Sigmoid colon (tissue), 7 donors: Measurements from ENCODE around the gene ATXN1. TPM values are rescaled to one million over a fixed set of nuclear protein-coding genes. Genes with fewer than 3 reads are reported as not detected.

Experiments used
- DNase-seq: peaks from one replicate; pipeline ENCODE4 v3.0.0-alpha.2; 2019
- H3K27ac ChIP-seq, 4 donors: fragments of 200-600 bp; sonication (generic); one replicate each; pipeline ENCODE4 v1.5.1; 2016 to 2019; ENCODE audit warnings: mild to moderate bottlenecking in 1 of 4
- H3K27me3 ChIP-seq, 3 donors: fragments of 200-600 bp; sonication (generic); one replicate each; pipeline ENCODE4 v1.5.1; 2019; ENCODE audit warnings: mild to moderate bottlenecking in 1 of 3
- H3K36me3 ChIP-seq, 4 donors: fragments of 200-600 bp; sonication (generic); one replicate each; pipeline ENCODE4 v1.5.1; 2016 to 2019
- H3K4me1 ChIP-seq, 4 donors: fragments of 200-600 bp; sonication (generic); one replicate each; pipeline ENCODE4 v1.5.1; 2017 to 2019
- H3K4me3 ChIP-seq, 4 donors: fragments of 200-600 bp; sonication (generic); one replicate each; pipeline ENCODE4 v1.5.1; 2017 to 2019; ENCODE audit warnings: mild to moderate bottlenecking in 2 of 4, moderate library complexity in 1 of 4
- H3K9me3 ChIP-seq, 4 donors: fragments of 200-600 bp in 3 of 4; sonication (generic) in 3 of 4; one replicate each; pipeline versions ENCODE4 v1.5.1 to v1.6.1; 2013 to 2019
- CTCF ChIP-seq, 4 experiments: fragments of 450-650 bp in 3 of 4; fragments of 200-600 bp in 1 of 4; IDR thresholded peaks; one replicate each; pipeline ENCODE4 v1.5.1; 2016 to 2019; ENCODE audit warnings: antibody characterized with exemption in 4 of 4, mild to moderate bottlenecking in 3 of 4, moderate library complexity in 2 of 4
- EP300 ChIP-seq, 4 donors: sonication (generic); formaldehyde crosslinking; IDR thresholded peaks; one replicate each; pipeline ENCODE4 v1.6.1; 2017; ENCODE audit warnings: antibody characterized with exemption in 4 of 4
- POLR2A ChIP-seq, 2 donors: fragments of 450-650 bp; IDR thresholded peaks; one replicate each; pipeline ENCODE4 v1.6.1; 2016; ENCODE audit warnings: antibody characterized with exemption in 2 of 2, mild to moderate bottlenecking in 2 of 2, moderate library complexity in 2 of 2
- POLR2AphosphoS5 ChIP-seq, 4 donors: sonication (generic); formaldehyde crosslinking; IDR thresholded peaks; one replicate each; pipeline ENCODE4 v1.6.1; 2017; ENCODE audit warnings: antibody characterized with exemption in 4 of 4
- WGBS, 2 donors: extraction: QIAGEN DNeasy Blood & Tissue Kit; methylation state at CpG; one replicate each; pipeline ENCODE4 v1.1.7; 2013; 5-methylcytosine and 5-hydroxymethylcytosine counted together
- intact Hi-C: fragments of 100-400 bp; cut with DNase I; formaldehyde crosslinking; loops from one replicate; pipeline ENCODE4 v1.15.1; 2023
- polyA plus RNA-seq, 3 donors: library from polyadenylated mRNA; stranded (reverse); fragments of 200-250 nt; gene quantifications; one replicate each; pipeline ENCODE4 v1.2.3, GENCODE V29; 2013
- total RNA-seq, 4 donors: library from RNA; depleted of rRNA; stranded (reverse); fragments of >200 nt; gene quantifications; one replicate each; pipeline ENCODE4 v1.1.0, GENCODE V29; 2016
- donor health status: healthy with polysubstance abuse.
- donor health status: Bipolar disorder and iron deficiency.
- donor health status: healthy.

Gene ATXN1
- total and polyA plus RNA-seq, 7 donors: 4.8 to 95.3 (median 37.7) TPM

- TF ChIP-seq EP300 (IDR thresholded peaks at IDR 0.05) (no peak), CTCF (IDR thresholded peaks at IDR 0.05) (no peak), POLR2AphosphoS5 (IDR thresholded peaks at IDR 0.05) (no peak), POLR2A (IDR thresholded peaks at IDR 0.05) (no peak)
- intact Hi-C loops: no loop called here
- Histone ChIP-seq H3K27ac (no peak overlapping the region), H3K36me3 (peaks cover 0 to 30% (median 3%) of the 10 kb centered on the region in 4 donors), H3K4me3 (no peak overlapping the region), H3K9me3 (no peaks in the 10 kb centered on the region), H3K27me3 (no peaks in the 10 kb centered on the region), H3K4me1 (no peaks in the 10 kb centered on the region)
- DNase-seq: no peak
- WGBS, 2 donors: 88 to 92% methylated on average over 27 of the region's 27 CpGs
These were observed 458.3 kb downstream of the ATXN1 start for GRCh38 chr6:16302721-16303552.

- Histone ChIP-seq H3K4me1 (no peaks in the 10 kb centered on the region), H3K27ac (no peak overlapping the region), H3K36me3 (peaks cover 0 to 32% (median 3%) of the 10 kb centered on the region in 4 donors), H3K9me3 (no peaks in the 10 kb centered on the region), H3K27me3 (no peaks in the 10 kb centered on the region), H3K4me3 (no peak overlapping the region)
- no peak for DNase-seq
- TF ChIP-seq EP300 (IDR thresholded peaks at IDR 0.05): no peak
- TF ChIP-seq POLR2AphosphoS5 (IDR thresholded peaks at IDR 0.05): no peak
- TF ChIP-seq POLR2A (IDR thresholded peaks at IDR 0.05): no peak
- TF ChIP-seq CTCF (IDR thresholded peaks at IDR 0.05): no peak
- 85 to 93% methylated on average over 7 of the region's 7 CpGs for WGBS, 2 donors
- intact Hi-C loops: no loop called here
These were observed 459.7 kb downstream of the ATXN1 start for GRCh38 chr6:16301511-16301910.

- Histone ChIP-seq H3K4me1 (no peaks in the 10 kb centered on the region), H3K36me3 (peaks cover 0 to 22% (median 0%) of the 10 kb centered on the region in 4 donors), H3K4me3 (no peak overlapping the region), H3K9me3 (no peaks in the 10 kb centered on the region), H3K27ac (no peak overlapping the region), H3K27me3 (no peaks in the 10 kb centered on the region)
- TF ChIP-seq POLR2A (IDR thresholded peaks at IDR 0.05): no peak
- no peak for TF ChIP-seq EP300 (IDR thresholded peaks at IDR 0.05)
- TF ChIP-seq CTCF (IDR thresholded peaks at IDR 0.05): no peak
- no peak for TF ChIP-seq POLR2AphosphoS5 (IDR thresholded peaks at IDR 0.05)
- 90% methylated on average over 3 of the region's 3 CpGs for WGBS, 2 donors
- DNase-seq: no peak
- intact Hi-C loops: no loop called here
These were observed 461.4 kb downstream of the ATXN1 start for GRCh38 chr6:16299861-16300260.

GRCh38 chr6:16296061-16296670 lies 465.1 kb downstream of the ATXN1 start:
- Histone ChIP-seq H3K36me3 (peaks cover 0 to 25% (median 2%) of the 10 kb centered on the region in 4 donors), H3K4me3 (no peak overlapping the region), H3K27ac (no peak overlapping the region), H3K9me3 (no peaks in the 10 kb centered on the region), H3K4me1 (no peaks in the 10 kb centered on the region), H3K27me3 (no peaks in the 10 kb centered on the region)
- DNase-seq: no peak
- 92 to 96% methylated on average over 7 of the region's 7 CpGs for WGBS, 2 donors
- TF ChIP-seq POLR2A (IDR thresholded peaks at IDR 0.05) (no peak), CTCF (IDR thresholded peaks at IDR 0.05) (no peak), POLR2AphosphoS5 (IDR thresholded peaks at IDR 0.05) (no peak), EP300 (IDR thresholded peaks at IDR 0.05) (no peak)
- intact Hi-C loops: no loop called here
